ENCODE measurements around the gene PCSK9.

The PCSK9 gene

DNA sequence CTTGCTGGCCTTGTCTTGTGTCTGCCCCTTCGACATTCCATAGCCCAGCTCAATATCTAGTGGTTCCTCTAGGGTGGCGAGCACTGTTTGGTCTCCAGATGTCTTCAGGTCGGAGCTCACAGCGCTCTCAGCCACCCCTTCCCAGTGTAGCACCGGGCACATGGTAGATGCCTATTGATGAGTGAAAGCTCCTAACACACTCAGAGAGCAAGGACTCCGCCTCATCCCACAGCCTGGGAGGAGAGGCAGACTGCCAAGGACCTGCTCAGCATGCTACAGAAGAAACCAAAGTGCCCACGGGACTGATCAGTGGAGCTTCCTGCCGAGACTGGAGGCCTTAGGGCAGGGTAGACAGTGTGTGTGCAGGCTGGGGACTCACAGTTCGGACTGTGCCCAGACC lies 10.9 kb downstream of the PCSK9 start:
- TF ChIP-seq, protein P1, sequence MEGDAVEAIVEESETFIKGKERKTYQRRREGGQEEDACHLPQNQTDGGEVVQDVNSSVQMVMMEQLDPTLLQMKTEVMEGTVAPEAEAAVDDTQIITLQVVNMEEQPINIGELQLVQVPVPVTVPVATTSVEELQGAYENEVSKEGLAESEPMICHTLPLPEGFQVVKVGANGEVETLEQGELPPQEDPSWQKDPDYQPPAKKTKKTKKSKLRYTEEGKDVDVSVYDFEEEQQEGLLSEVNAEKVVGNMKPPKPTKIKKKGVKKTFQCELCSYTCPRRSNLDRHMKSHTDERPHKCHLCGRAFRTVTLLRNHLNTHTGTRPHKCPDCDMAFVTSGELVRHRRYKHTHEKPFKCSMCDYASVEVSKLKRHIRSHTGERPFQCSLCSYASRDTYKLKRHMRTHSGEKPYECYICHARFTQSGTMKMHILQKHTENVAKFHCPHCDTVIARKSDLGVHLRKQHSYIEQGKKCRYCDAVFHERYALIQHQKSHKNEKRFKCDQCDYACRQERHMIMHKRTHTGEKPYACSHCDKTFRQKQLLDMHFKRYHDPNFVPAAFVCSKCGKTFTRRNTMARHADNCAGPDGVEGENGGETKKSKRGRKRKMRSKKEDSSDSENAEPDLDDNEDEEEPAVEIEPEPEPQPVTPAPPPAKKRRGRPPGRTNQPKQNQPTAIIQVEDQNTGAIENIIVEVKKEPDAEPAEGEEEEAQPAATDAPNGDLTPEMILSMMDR (IDR thresholded peaks at IDR 0.05; ENCODE audit: insufficient read depth, low read length, poor library complexity, severe bottlenecking) = no peak
- Histone ChIP-seq H3K27me3 (replicated peaks; ENCODE audit: control insufficient read depth, insufficient read depth, low read length) (no peaks in the 10 kb centered on the region; the same call in 1 of the 2 replicates), H3K4me3 (replicated peaks; ENCODE audit: low read depth, low read length) (no peak overlapping the region), H3K36me3 (ENCODE audit: control insufficient read depth, insufficient read depth, low read length) (no peaks in the 10 kb centered on the region)
- no peak for DNase-seq (ENCODE audit: extremely low read depth, insufficient read length)

DNA sequence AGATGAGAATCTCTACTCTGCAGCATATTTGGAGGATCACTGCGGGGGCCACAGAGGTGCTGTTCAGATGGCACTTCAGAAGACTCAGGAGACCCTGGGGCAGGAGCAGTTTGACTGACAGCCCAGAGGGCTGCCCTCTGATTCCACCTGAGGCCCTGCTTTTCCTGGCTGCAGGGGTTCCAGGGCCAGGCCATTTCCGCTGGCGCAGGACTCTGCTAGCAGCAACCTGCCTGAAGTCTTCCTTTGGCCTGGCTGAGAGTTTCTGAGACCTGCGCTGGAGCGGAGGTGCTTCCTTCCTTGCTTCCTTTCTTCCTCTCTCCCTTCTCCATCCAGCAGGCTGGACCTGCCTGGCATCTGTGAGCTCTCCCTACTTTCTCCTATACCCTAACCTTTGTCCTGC lies 11.8 kb downstream of the PCSK9 start:
- H3K4me3 ChIP-seq (replicated peaks; ENCODE audit: low read depth, low read length) = no peak overlapping the region
- H3K27me3 ChIP-seq (replicated peaks; ENCODE audit: control insufficient read depth, insufficient read depth, low read length) = no peaks in the 10 kb centered on the region; the same call in 1 of the 2 replicates
- TF ChIP-seq, protein P1 (IDR thresholded peaks at IDR 0.05; ENCODE audit: insufficient read depth, low read length, poor library complexity, severe bottlenecking) = no peak
- no peak for DNase-seq (ENCODE audit: extremely low read depth, insufficient read length)
- no peaks in the 10 kb centered on the region for H3K36me3 ChIP-seq (ENCODE audit: control insufficient read depth, insufficient read depth, low read length)

DNA sequence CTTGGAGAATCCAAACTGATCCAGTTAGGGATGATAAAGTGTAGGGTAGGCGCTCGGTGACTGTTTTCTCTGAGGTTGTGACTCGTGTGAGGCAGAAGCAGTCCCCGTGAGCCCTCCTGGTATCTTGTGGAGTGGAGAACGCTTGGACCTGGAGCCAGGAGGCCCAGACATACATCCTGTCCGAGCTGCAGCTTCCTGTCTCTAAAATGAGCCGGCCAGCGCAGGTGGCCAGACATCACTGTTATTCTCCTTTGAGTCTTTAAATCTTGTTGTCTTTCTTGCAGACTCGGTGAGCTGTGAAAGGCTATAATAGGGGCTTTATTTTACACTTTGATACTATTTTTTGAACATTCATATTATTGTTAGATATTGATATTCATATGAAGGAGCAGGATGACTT lies 12.3 kb downstream of the PCSK9 start:
- DNase-seq (ENCODE audit: extremely low read depth, insufficient read length) = no peak
- Histone ChIP-seq H3K27me3 (replicated peaks; ENCODE audit: control insufficient read depth, insufficient read depth, low read length) (no peaks in the 10 kb centered on the region; the same call in 1 of the 2 replicates), H3K36me3 (ENCODE audit: control insufficient read depth, insufficient read depth, low read length) (no peaks in the 10 kb centered on the region), H3K4me3 (replicated peaks; ENCODE audit: low read depth, low read length) (no peak overlapping the region)
- TF ChIP-seq, protein P1 (IDR thresholded peaks at IDR 0.05; ENCODE audit: insufficient read depth, low read length, poor library complexity, severe bottlenecking) = no peak

DNA sequence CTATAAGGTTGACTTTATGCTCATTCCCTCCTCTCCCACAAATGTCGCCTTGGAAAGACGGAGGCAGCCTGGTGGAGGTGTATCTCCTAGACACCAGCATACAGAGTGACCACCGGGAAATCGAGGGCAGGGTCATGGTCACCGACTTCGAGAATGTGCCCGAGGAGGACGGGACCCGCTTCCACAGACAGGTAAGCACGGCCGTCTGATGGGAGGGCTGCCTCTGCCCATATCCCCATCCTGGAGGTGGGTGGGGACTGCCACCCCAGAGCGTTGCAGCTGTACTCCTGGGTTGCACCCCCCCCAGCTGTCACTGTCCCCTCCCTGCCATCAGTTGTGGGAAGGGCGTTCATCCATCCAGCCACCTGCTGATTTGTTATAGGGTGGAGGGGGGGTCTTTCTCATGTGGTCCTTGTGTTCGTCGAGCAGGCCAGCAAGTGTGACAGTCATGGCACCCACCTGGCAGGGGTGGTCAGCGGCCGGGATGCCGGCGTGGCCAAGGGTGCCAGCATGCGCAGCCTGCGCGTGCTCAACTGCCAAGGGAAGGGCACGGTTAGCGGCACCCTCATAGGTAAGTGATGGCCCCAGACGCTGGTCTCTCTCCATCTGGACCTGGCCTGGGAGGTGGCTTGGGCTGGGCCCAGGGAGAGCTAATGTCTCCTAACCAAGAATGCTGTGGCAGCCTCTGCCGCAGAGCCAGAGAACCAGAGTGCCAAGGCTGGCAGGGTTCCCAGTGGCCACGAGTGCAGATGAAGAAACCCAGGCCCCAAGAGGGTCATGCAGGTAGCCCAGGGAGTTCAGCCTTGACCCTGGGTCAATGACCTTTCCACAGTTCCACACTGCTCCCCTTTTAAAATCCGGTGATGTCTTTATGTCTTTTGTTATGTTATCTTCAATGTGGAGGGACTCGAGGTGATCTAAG lies 13.1 kb downstream of the PCSK9 start:
- H3K27me3 ChIP-seq (replicated peaks; ENCODE audit: control insufficient read depth, insufficient read depth, low read length) = no peaks in the 10 kb centered on the region

DNA sequence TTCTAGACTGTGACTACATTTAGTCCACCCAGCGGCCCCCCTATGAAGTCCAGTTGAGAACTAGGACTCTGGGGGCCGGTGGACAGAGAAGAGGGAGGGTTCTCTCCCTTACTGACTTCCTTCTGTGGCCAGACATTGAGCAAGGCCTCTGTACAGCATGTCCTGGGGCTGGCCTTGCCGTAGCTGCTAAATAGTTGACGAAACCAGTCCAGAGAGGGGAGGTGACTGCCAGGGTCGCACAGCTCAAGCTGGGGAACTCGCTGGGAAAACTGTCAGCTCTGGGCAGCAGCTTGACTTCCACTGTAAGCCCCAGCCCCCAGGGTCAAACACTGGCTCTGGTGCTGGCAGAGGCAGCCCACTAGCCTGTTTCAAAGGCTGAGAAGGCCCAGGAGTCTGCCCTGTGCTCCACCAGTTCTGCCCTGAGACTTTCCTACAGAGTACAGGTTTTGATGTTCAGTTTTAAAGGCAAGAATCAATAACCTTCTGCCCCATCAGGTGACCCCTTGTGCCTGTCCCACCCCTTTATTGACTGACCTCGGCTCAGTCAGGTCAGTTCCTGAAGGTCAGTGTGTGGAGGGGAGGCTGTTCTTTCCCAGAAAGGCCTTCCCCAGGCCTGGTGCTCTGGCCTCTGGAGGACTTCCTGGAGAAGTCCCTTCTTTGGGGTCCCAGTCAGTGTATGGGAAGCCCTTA lies 14.1 kb downstream of the PCSK9 start:
- Histone ChIP-seq H3K27me3 (replicated peaks; ENCODE audit: control insufficient read depth, insufficient read depth, low read length) (no peaks in the 10 kb centered on the region), H3K4me3 (replicated peaks; ENCODE audit: low read depth, low read length) (no peak overlapping the region), H3K36me3 (ENCODE audit: control insufficient read depth, insufficient read depth, low read length) (no peaks in the 10 kb centered on the region)
- TF ChIP-seq, protein P1 (IDR thresholded peaks at IDR 0.05; ENCODE audit: insufficient read depth, low read length, poor library complexity, severe bottlenecking) = no peak
- DNase-seq (ENCODE audit: extremely low read depth, insufficient read length) = no peak

More for the DNA sequence above, 13.1 kb downstream of the PCSK9 start:
- TF ChIP-seq, protein P1 (IDR thresholded peaks at IDR 0.05; ENCODE audit: insufficient read depth, low read length, poor library complexity, severe bottlenecking) = no peak
- DNase-seq (ENCODE audit: extremely low read depth, insufficient read length) = no peak
- no peak overlapping the region for H3K4me3 ChIP-seq (replicated peaks; ENCODE audit: low read depth, low read length)
- H3K36me3 ChIP-seq (ENCODE audit: control insufficient read depth, insufficient read depth, low read length) = no peaks in the 10 kb centered on the region

Measured in GM06990 (cell line).